HepG2 (cell line): ENCODE results near the gene MAST1. TPM values are rescaled to one million over a fixed set of nuclear protein-coding genes. Genes with fewer than 3 reads are reported as not detected.

Experiments used
- ATAC-seq: fragments of 200-7000 bp; cut with Tn5 transposase; 3 replicates; pipeline ENCODE4 v1.9.1; 2020; ENCODE audit warnings: mild to moderate bottlenecking, moderate library complexity
- BruUV-seq: library from RNA; stranded (reverse); fragments of 400-500 nt; replicated peaks from 2 replicates; lab custom pipeline; 2021; lab: Mats Ljungman, UMichigan
- CTCF ChIA-PET: fragments of 300-600 bp; formaldehyde crosslinking; extraction: SDS; loops from one replicate; lab custom pipeline; 2021; ENCODE audit warnings: low total read pairs, inconsistent platforms, low intra/inter-chr PET ratio; lab: Yijun Ruan, JAX
- POLR2A ChIA-PET: fragments of 350-600 bp; sonication (Branson Sonifier 250); formaldehyde crosslinking; loops from one replicate; lab custom pipeline; 2020; ENCODE audit warnings: antibody characterized with exemption, inconsistent platforms; lab: Yijun Ruan, JAX
- DNase-seq: peaks from one replicate; pipeline ENCODE4 v3.0.0-alpha.2; 2015; ENCODE audit warnings: low spot score
- FAIRE-seq: peaks from 3 replicates; lab custom pipeline; 2011; peaks lifted over from hg19 to GRCh38; lab: Jason Lieb, UNC
- H2AFZ ChIP-seq: one replicate; pipeline ENCODE4 v1.6.1; 2011; ENCODE audit warnings: low read length, inconsistent platforms
- H3K27ac ChIP-seq: fragments of 300-600 bp; 3 replicates; pipeline ENCODE4 v1.8.0; 2011; ENCODE audit warnings: mixed run types, mild to moderate bottlenecking, mixed read lengths, low read length, inconsistent platforms; ENCODE audit not compliant: insufficient read depth; ENCODE audit errors: extremely low read length
- H3K27me3 ChIP-seq, 2 experiments: fragments of 200-600 bp in 1 of 2; 2 replicates in 1 of 2; 3 replicates in 1 of 2; pipeline versions ENCODE4 v1.6.0 to v1.8.0; 2011; ENCODE audit warnings: low read length in 2 of 2, mild to moderate bottlenecking in 2 of 2, moderate library complexity in 2 of 2, inconsistent platforms in 1 of 2; ENCODE audit not compliant: insufficient read depth in 2 of 2, control insufficient read depth in 1 of 2
- H3K36me3 ChIP-seq, 2 experiments: fragments of 200-600 bp in 1 of 2; replicated peaks in 1 of 2; 2 replicates in 1 of 2; 3 replicates in 1 of 2; pipeline versions ENCODE4 v1.5.1 to v1.8.0; 2011; ENCODE audit warnings: low read length in 2 of 2, inconsistent platforms in 1 of 2; ENCODE audit not compliant: insufficient read depth in 2 of 2, control insufficient read depth in 1 of 2
- H3K4me1 ChIP-seq: 2 replicates; pipeline ENCODE4 v1.5.1; 2012; ENCODE audit warnings: low read length, inconsistent platforms; ENCODE audit not compliant: insufficient read depth
- H3K4me2 ChIP-seq: 2 replicates; pipeline ENCODE4 v1.6.0; 2011; ENCODE audit warnings: low read depth, low read length, inconsistent platforms
- H3K4me3 ChIP-seq, 3 experiments: fragments of 200-600 bp in 1 of 3; sonication (generic), shearing (Covaris generic) in 1 of 3; replicated peaks in 1 of 3; 2 replicates each; pipeline ENCODE4 v1.5.1; 2011 to 2016; ENCODE audit warnings: low read length in 3 of 3, inconsistent platforms in 2 of 3, low read depth in 2 of 3, mild to moderate bottlenecking in 2 of 3, control low read depth in 1 of 3, mixed read lengths in 1 of 3; ENCODE audit not compliant: insufficient read depth in 1 of 3
- H3K79me2 ChIP-seq: one replicate; pipeline ENCODE4 v1.6.1; 2011; ENCODE audit warnings: low read length, inconsistent platforms; ENCODE audit not compliant: insufficient read depth
- H3K9ac ChIP-seq: 2 replicates; pipeline ENCODE4 v1.6.0; 2011; ENCODE audit warnings: mild to moderate bottlenecking, low read depth, low read length, inconsistent platforms; ENCODE audit not compliant: insufficient read depth
- H3K9me3 ChIP-seq: 2 replicates; pipeline ENCODE4 v1.5.1; 2012; ENCODE audit warnings: mild to moderate bottlenecking, low read length
- H4K20me1 ChIP-seq: 2 replicates; pipeline ENCODE4 v1.6.0; 2011; ENCODE audit warnings: inconsistent platforms, mild to moderate bottlenecking, low read length, moderate library complexity; ENCODE audit not compliant: insufficient read depth
- MYNN ChIP-seq: sonication (generic); formaldehyde crosslinking; IDR thresholded peaks from 2 replicates; pipeline ENCODE4 v1.4.0; 2020; ENCODE audit warnings: mild to moderate bottlenecking, low read depth, missing genetic modification reagents
- ZNF383 ChIP-seq: sonication (generic); formaldehyde crosslinking; IDR thresholded peaks from 2 replicates; pipeline ENCODE4 v1.4.0; 2020; ENCODE audit warnings: missing genetic modification reagents, mild to moderate bottlenecking, borderline replicate concordance
- ZNF788 ChIP-seq: sonication (generic); formaldehyde crosslinking; IDR thresholded peaks from 2 replicates; pipeline ENCODE4 v1.5.0; 2020; ENCODE audit warnings: mild to moderate bottlenecking, missing genetic modification reagents, borderline replicate concordance
- WGBS: methylation state at CpG from one replicate; pipeline ENCODE4 v1.1.6; 2017; ENCODE audit warnings: low lambda C conversion rate; 5-methylcytosine and 5-hydroxymethylcytosine counted together
- in situ Hi-C: cut with HindIII; loops from 2 replicates; pipeline ENCODE4 v1.10.0; 2017; ENCODE audit warnings: low pct_unique_long_range_greater_than_20kb; ENCODE audit not compliant: extremely low pct_ligation_motif_present
- intact Hi-C: fragments of 100-400 bp; cut with micrococcal nuclease; formaldehyde crosslinking; loops from one replicate; pipeline ENCODE4 v1.10.0; 2022; ENCODE audit not compliant: unreplicated experiment
- polyA plus RNA-seq, 8 experiments: library from polyadenylated mRNA; depleted of rRNA in 3 of 8; stranded (reverse) in 7 of 8; unstranded in 1 of 8; fragments of >200 nt; fragmentation: Illumina TruSeq in 4 of 8; extraction: Trizol in 4 of 8; gene quantifications; 2 replicates each; pipeline versions ENCODE4 v1.2.1 to v1.2.3, GENCODE V29; 2011 to 2016; ENCODE audit warnings: low read depth in 4 of 8, missing spikeins in 1 of 8, mixed read lengths in 1 of 8; ENCODE audit not compliant: insufficient read depth in 1 of 8
- total RNA-seq, 5 experiments: library from RNA; depleted of rRNA; stranded (reverse); fragments of >200 nt; fragmentation: Illumina TruSeq; extraction: Trizol; gene quantifications; 2 replicates each; pipeline ENCODE4 v1.2.3, GENCODE V29; 2016; ENCODE audit warnings: low read depth in 1 of 5
- TF ChIP-seq, protein P1 (sequence below): fragments of 450-650 bp; IDR thresholded peaks from 2 replicates; pipeline ENCODE4 v1.6.1; 2016

The MAST1 gene
- total and polyA plus RNA-seq, 2 of the 13 experiments (the other 11 are each of a cell fraction or from before 2014, with no cell fraction given) = 0.73 to 4.7 TPM

DNA sequence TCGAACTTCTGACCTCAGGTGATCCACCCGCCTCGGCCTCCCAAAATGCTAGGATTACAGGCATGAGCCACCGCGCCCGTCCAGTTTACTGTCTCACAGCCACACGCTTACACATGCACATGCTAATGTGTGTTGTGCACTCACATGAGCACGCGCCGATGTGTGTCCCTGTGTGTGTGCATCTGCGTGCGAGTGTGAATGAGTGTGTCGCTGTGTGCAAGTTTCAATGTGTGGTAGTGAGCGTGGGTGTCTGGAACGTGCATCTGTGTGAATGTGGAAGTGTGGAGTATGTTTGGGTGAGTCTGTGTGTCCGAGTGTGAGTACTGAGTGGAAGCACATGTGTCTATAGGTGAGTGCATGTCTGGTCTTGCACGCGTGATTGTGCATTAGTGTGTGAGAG, 4.2 kb downstream of the MAST1 start:
- intact Hi-C loops (no loop called here), in situ Hi-C loops (no loop called here)
- CTCF ChIA-PET = no interaction called here
- no peaks in the 10 kb centered on the region for H3K36me3 ChIP-seq
- DNase-seq = no peak
- H3K27me3 ChIP-seq = no peaks in the 10 kb centered on the region; a peak in 1 of 5 replicates
- WGBS = 88% methylated on average over 18 of the region's 18 CpGs
- no peak for FAIRE-seq
- no TSS peak for BruUV-seq
- POLR2A ChIA-PET = no interaction called here
- no peak overlapping the region for H3K27ac ChIP-seq
- H3K9ac ChIP-seq = no peak overlapping the region
- peaks cover 13% of the 10 kb centered on the region for H3K4me1 ChIP-seq
- ATAC-seq = no peak
- H3K4me3 ChIP-seq = no peak overlapping the region
- H4K20me1 ChIP-seq = no peaks in the 10 kb centered on the region
- H3K79me2 ChIP-seq = no peaks in the 10 kb centered on the region
- H3K9me3 ChIP-seq = no peaks in the 10 kb centered on the region
- TF ChIP-seq ZNF788 = no peak
- TF ChIP-seq, protein P1, sequence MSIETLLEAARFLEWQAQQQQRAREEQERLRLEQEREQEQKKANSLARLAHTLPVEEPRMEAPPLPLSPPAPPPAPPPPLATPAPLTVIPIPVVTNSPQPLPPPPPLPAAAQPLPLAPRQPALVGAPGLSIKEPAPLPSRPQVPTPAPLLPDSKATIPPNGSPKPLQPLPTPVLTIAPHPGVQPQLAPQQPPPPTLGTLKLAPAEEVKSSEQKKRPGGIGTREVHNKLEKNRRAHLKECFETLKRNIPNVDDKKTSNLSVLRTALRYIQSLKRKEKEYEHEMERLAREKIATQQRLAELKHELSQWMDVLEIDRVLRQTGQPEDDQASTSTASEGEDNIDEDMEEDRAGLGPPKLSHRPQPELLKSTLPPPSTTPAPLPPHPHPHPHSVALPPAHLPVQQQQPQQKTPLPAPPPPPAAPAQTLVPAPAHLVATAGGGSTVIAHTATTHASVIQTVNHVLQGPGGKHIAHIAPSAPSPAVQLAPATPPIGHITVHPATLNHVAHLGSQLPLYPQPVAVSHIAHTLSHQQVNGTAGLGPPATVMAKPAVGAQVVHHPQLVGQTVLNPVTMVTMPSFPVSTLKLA = peak; percentile 50
- no peak overlapping the region for H3K4me2 ChIP-seq
- no peak overlapping the region for H2AFZ ChIP-seq

DNA sequence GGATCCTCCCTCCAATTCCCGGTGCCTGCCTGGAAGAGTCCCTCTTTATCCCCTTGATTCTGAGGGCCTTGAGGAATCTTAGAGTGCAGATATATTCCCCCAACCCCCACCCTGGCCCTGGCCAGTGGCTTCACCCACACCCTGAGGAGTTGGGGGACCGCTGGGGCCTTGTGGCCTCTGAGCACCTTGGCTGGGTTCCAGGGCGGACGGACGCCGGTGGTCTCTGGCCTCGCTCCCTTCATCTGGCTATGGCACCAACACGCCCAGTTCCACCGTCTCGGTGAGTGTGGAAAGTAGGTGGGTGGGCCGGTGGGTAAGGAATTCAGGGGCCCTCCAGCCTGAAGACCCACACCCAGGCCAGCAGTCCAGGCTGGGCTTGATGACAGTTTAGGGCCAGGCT, 5.0 kb downstream of the MAST1 start:
- ATAC-seq = no peak
- in situ Hi-C loops = no loop called here
- 96% methylated on average over 5 of the region's 11 CpGs for WGBS

More for the DNA sequence above, 5.0 kb downstream of the MAST1 start:
- H3K9ac ChIP-seq = no peak overlapping the region
- H3K27me3 ChIP-seq = no peaks in the 10 kb centered on the region; a peak in 1 of 5 replicates
- no peaks in the 10 kb centered on the region for H3K9me3 ChIP-seq
- H3K79me2 ChIP-seq = no peaks in the 10 kb centered on the region
- BruUV-seq = no TSS peak
- CTCF ChIA-PET = no interaction called here
- H4K20me1 ChIP-seq = no peaks in the 10 kb centered on the region
- intact Hi-C loops = no loop called here
- no peak overlapping the region for H2AFZ ChIP-seq
- H3K4me1 ChIP-seq = peaks cover 11% of the 10 kb centered on the region
- FAIRE-seq (no peak), DNase-seq (no peak)
- H3K36me3 ChIP-seq = no peaks in the 10 kb centered on the region
- no peak overlapping the region for H3K4me3 ChIP-seq
- TF ChIP-seq ZNF383 = no peak
- TF ChIP-seq MYNN (CRISPR knock-in tag) = no peak
- POLR2A ChIA-PET = no interaction called here
- no peak overlapping the region for H3K27ac ChIP-seq
- no peak overlapping the region for H3K4me2 ChIP-seq
